GM19043 (cell line): ENCODE measurements around the gene TTC34.

ENCODE experiments used
- ATAC-seq: cut with Tn5 transposase; IDR thresholded peaks from one replicate; pipeline ENCODE4 v1.9.1; 2021; ENCODE audit warnings: low read depth; ENCODE audit not compliant: unreplicated experiment

TTC34 gene

DNA sequence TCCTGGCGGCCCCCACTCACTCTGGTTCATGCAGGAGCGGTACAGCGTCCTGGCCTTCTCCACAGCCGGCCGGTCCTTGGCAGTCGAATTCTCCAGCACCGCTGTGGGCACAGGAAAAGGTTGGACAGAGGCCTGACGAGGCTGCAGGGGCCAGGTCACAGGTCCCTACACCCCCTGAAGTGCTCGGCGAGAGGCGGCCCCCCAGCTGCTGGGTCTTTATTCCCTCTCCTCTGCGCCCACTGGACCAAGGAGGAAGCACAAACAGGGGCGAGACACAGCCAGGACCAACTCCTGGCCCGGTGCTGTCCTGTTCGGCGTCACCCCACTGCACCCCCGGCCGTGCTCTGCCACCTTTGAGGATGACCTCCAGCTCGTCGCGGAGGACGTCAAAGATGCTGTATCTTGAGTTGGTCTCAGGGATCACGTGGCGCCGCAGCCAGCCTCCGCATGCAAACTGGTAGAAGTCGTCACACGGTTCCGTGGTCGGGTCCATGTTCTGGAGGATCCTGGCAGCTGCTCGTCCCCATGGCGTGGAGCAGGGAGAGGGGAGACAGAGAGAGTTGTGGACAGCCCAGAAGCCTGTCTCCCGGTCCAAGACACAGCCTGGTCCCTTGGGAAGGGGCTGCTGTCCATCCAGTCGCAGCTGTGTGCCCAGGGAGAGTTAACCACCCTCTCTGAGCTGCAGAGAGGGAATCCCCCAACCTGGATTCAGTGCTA lies 192.0 kb downstream of the TTC34 start:
- ATAC-seq: no peak

DNA sequence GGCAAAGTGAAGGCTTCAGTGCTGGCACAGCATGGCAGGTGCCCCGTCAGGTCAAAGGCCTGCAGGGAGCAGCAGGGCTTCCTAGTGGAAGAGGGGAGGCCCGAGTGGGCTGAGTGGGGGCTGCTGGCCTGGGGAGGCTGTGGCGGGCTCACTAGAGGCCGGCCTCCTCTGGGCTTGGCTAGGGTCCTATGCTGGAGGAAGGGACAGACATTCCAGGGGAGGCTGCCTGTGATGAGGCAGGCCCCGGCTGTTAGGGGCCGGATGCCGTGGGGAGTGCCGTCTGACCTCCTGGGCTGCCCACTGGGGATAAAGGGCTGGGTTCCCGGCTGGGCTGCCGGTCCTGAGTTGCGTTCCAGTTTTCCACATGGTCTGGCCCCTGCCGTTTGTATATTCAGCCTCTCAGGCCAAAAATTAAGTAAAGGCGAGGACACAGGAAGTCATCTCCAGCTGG lies 193.8 kb downstream of the TTC34 start:
- ATAC-seq: no peak

DNA sequence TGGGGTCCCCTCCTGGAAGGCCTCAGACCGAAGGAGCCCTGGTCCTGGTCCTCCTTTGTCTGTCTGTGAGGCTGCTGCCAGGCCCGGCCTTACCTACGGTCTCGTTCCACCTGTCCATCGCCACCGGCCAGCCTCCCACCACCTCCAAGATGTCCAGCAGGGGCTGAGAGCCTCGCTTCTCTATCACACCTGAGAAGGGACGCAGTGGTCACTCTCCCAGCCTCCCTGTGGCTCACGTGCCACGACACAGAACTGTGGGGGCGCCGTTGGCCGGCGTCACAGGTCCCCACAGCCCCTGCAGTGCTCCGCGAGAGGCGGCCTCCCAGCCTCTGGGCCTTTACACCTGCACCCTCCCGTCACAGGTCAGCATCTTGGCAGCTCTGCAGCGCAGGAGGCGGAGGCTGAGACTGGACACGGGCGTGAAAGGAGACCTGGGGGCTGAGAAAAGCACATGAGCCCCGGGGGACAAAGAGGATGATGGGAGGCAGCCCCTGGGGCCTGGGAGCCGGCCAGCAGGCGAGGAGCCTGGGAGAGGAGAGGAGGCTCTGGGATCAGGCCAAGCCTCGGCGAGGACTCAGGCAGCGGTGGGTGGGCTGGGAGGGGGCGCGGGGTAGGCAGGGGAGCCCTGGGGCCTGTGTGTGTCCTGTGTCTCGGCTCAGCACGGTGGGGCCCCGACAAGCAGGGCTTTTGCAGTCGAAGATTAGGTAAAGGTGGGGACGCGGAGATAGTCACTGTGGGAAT lies 194.4 kb downstream of the TTC34 start:
- no peak for ATAC-seq

GRCh38 chr1:2606396-2606880 lies 195.1 kb downstream of the TTC34 start:
- no peak for ATAC-seq

GRCh38 chr1:2605509-2606395 lies 195.7 kb downstream of the TTC34 start:
- ATAC-seq: no peak

DNA sequence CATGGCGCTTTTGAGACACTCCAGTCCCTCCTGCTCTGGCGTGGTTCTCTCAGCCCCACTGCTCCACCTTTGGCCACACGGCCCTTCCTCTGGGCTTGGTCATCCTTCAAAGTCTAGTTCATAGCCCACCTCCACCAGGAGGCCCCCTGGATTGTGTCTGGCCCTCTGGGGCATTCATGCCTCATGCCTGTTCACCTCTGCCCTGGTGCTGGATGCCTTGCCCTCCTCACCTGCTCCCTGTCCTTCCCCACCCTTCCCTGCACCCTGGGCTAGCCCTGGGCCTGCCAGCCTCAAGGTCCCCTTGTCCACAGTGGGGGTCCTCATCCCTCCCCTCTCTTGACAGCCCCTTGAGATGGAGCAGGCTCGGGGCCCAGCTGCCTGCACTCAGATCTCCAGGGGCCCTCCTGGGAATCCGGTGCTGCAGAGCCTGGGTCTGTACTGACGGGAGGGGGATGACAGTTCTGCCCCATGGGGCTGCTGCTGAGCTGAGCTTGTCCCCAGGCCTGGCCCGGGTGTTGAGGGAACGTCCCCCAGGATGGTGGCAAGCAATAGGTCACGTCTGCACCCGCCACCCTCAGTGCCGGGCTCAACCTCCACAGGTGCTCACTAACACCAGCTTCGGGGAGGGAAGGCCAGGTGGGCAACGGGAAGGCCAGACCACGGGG lies 196.5 kb downstream of the TTC34 start:
- ATAC-seq: no peak

DNA sequence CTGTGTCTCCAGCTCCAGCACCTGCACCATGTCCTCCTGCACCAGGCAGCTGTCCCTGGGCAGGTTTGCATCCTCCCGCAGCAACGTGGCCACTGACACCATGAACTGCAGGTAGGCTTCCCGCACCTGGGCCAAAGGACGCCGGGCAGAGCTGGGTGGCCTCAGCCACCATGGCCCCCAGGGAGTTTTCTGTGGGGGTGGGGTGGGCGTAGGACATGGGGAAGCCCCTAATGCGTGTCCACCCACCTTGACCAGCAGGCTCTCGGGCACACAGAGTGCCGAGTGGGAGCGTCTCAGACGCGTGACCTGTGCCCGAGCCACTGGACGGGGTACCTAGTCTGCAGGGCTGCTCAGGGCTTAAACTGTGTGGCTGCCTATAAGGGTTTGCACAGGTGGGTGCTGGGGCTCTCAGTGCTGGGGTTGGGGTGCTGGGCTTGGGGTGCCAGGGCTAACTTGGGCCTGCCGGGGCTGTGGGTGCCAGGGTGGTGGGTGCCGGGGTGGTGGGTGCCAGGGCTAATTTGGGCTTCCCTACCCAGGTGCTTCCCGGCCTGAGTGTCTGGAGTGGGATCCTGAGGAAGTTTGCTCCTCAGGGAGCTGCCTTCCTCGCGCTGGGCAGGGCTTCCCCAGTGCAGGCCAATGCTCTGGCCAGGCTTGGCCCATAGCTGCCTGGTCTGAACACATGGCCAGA lies 197.2 kb downstream of the TTC34 start:
- ATAC-seq: no peak

DNA sequence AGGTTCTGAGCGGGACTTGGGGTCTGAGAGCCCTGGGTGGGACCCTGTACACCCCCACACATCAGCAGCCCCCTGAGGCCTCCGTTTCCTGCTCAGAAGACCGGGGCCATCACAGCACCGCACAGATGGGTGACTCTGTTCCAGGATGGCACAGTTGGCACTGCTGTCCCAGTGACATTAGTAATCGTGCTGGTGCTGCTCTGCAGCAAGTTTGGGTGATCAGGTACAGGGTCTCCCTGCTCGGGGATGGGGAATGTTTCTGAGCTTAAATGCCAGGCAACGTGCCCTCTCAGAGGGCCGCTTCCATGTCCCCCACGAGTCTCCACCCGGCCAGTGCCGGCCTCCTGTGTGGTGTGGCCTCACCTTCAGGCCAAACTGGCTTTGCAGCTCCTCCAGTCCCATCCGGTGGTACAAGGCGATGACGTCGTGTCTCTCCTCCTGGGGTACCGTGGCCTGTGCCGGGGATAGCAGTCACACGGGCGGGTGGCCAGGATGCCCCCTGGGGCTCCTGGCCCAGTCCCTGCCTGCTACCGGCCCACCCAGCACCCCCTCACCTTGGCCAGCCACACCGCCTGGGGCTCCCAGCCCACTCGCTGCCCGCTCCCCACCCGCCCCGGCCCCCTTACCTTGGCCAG lies 197.9 kb downstream of the TTC34 start:
- ATAC-seq: no peak

DNA sequence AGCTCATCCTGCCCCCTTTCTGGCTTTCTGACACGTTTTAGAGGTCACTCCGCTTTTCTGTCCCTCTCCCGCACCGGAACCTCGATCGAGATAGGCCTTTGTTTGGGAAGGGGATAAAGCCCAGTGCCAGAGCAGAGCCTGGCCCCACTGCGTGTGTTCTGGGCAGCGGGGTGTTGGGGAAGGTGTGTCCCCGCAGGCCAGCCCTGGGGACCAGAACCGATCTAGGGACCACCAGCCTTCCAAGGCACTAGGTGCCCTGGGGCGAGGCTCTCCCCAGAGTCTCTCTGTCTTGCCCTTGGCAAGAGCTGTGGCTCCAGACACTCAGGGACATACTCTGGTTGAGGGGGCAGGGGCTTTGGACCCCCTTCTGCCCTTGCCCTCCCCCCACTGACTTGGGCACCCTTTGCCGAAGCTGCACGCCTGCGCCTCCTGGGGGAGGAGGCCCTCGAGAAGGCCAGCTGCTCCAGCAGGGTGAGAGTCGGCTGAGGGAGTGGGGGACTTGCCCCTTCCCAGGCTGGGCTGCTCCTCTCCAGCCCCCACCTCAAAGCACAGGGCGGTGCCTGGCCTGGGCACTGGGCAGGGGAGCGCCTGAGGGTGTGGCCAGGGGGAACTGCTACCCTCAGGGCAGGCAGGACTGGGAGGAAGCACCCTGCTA lies 198.5 kb downstream of the TTC34 start:
- no peak for ATAC-seq

DNA sequence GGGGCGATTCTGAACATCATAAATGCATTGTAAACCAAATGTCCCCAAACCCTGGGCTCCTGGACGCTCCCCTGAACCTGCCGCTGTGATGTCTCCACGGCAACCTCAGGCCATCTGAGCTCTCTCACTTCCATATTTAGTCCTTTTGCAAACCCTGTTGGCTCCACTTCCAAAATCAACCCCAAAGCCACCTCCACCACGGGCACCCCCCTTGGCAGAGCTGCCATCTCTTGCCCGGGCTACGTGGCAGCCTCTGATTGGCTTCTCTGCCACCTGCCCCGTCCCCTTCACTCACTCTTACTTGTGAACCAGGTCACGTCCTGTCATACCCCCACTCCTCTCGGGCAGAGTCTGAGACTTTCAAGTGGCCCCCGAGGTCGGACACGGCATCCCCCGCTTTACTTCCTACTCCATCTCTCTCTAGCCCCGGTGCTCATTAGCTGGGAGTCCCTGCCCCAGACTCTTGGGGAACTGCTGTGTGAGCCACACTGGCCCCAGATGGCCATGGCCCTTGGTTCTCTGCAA lies 199.1 kb downstream of the TTC34 start:
- ATAC-seq: no peak

DNA sequence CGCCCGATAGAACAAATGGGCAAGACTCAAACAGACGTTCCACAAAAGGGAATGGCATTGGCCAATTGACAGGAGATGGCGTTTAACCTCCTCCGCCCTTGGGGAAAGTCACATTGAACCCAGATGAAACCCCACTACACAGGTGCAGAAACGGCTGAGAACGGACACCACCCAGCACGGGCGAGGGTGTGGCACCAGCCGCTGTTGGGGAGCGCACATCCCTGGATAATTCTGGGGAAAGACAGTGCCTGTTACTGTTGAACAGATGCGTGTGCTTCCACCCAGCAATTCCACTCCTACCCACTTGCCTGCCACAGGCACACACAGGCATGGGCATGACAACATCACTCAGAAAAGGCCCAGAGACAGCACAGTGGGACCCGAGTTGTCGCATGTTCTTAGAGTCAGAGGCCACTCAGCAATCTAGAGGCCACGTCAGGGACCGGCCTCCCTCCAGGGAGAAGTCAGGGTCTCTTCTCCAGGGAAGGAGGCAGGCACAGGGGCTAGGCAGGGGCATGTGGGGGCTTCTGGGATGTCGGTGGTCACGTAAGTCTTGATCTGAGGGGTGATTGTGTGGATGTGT lies 199.7 kb downstream of the TTC34 start:
- no peak for ATAC-seq

GRCh38 chr1:2598329-2598931 lies 203.1 kb downstream of the TTC34 start:
- ATAC-seq: no peak

- no peak for ATAC-seq
Measured at GRCh38 chr1:2597441-2598328, 203.8 kb downstream of the TTC34 start.

- ATAC-seq: no peak
Measured at GRCh38 chr1:2596530-2597333, 204.8 kb downstream of the TTC34 start.

- ATAC-seq: no peak
Measured at GRCh38 chr1:2595812-2596529, 205.5 kb downstream of the TTC34 start.
